Measurements from ENCODE around the gene GFPT2.

The GFPT2 gene

GRCh38 chr5:180345186-180345585, 8.0 kb downstream of the GFPT2 start:
- Histone ChIP-seq H3K4me3 (no peak overlapping the region), H3K4me1 (peaks cover 0 to 6% (median 0%) of the 10 kb centered on the region in 4 donors), H3K36me3 (no peaks in the 10 kb centered on the region), H3K9me3 (no peaks in the 10 kb centered on the region), H3K27me3 (no peaks in the 10 kb centered on the region), H3K27ac (no peak overlapping the region)
- no peak for TF ChIP-seq CTCF (IDR thresholded peaks at IDR 0.05)
- no peak for DNase-seq
- intact Hi-C loops (cut with DNase I; ENCODE audit: low total_unique reads): no loop called here

- no peaks in the 10 kb centered on the region for H3K9me3 ChIP-seq
- no peak overlapping the region for H3K4me3 ChIP-seq
- H3K27me3 ChIP-seq: no peaks in the 10 kb centered on the region
- intact Hi-C loops (cut with DNase I; ENCODE audit: low total_unique reads): no loop called here
- DNase-seq: no peak
- no peaks in the 10 kb centered on the region for H3K36me3 ChIP-seq
- no peak overlapping the region for H3K27ac ChIP-seq
- TF ChIP-seq CTCF (IDR thresholded peaks at IDR 0.05): no peak
- H3K4me1 ChIP-seq: peaks cover 0 to 6% (median 0%) of the 10 kb centered on the region in 4 donors
These were observed 8.5 kb downstream of the GFPT2 start for GRCh38 chr5:180344696-180344999.

- TF ChIP-seq CTCF (IDR thresholded peaks at IDR 0.05): no peak
- peaks cover 0 to 6% (median 0%) of the 10 kb centered on the region in 4 donors for H3K4me1 ChIP-seq
- no peak overlapping the region for H3K4me3 ChIP-seq
- no peaks in the 10 kb centered on the region for H3K27me3 ChIP-seq
- no peaks in the 10 kb centered on the region for H3K36me3 ChIP-seq
- no peak overlapping the region for H3K27ac ChIP-seq
- intact Hi-C loops (cut with DNase I; ENCODE audit: low total_unique reads): no loop called here
- H3K9me3 ChIP-seq: no peaks in the 10 kb centered on the region
- no peak for DNase-seq
These were observed 9.1 kb downstream of the GFPT2 start for GRCh38 chr5:180343831-180344695.

GRCh38 chr5:180343110-180343830, 9.9 kb downstream of the GFPT2 start:
- Histone ChIP-seq H3K27ac (no peak overlapping the region), H3K9me3 (no peaks in the 10 kb centered on the region), H3K4me1 (peaks cover 0 to 6% (median 0%) of the 10 kb centered on the region in 4 donors), H3K36me3 (peaks cover 0 to under 1% (median 0%) of the 10 kb centered on the region in 3 donors), H3K4me3 (no peak overlapping the region), H3K27me3 (no peaks in the 10 kb centered on the region)
- TF ChIP-seq CTCF (IDR thresholded peaks at IDR 0.05): no peak
- intact Hi-C loops (cut with DNase I; ENCODE audit: low total_unique reads): no loop called here
- no peak for DNase-seq

GRCh38 chr5:180341595-180341994, 11.5 kb downstream of the GFPT2 start:
- no peaks in the 10 kb centered on the region for H3K27me3 ChIP-seq
- TF ChIP-seq CTCF (IDR thresholded peaks at IDR 0.05): no peak
- DNase-seq: no peak
- peaks cover 7 to 15% (median 10%) of the 10 kb centered on the region in 3 donors for H3K36me3 ChIP-seq
- no peak overlapping the region for H3K4me3 ChIP-seq
- no peak overlapping the region for H3K27ac ChIP-seq
- intact Hi-C loops (cut with DNase I; ENCODE audit: low total_unique reads): no loop called here
- peaks cover 0 to 6% (median 0%) of the 10 kb centered on the region in 4 donors for H3K4me1 ChIP-seq
- no peaks in the 10 kb centered on the region for H3K9me3 ChIP-seq

All from tibial artery (tissue), 4 donors.